NCI-H510A (cell line): ENCODE measurements around the gene JMJD1C.

Source experiments
- DNase-seq: peaks from one replicate; lab custom pipeline; 2025; lab: John Stamatoyannopoulos, UW

JMJD1C gene

DNA sequence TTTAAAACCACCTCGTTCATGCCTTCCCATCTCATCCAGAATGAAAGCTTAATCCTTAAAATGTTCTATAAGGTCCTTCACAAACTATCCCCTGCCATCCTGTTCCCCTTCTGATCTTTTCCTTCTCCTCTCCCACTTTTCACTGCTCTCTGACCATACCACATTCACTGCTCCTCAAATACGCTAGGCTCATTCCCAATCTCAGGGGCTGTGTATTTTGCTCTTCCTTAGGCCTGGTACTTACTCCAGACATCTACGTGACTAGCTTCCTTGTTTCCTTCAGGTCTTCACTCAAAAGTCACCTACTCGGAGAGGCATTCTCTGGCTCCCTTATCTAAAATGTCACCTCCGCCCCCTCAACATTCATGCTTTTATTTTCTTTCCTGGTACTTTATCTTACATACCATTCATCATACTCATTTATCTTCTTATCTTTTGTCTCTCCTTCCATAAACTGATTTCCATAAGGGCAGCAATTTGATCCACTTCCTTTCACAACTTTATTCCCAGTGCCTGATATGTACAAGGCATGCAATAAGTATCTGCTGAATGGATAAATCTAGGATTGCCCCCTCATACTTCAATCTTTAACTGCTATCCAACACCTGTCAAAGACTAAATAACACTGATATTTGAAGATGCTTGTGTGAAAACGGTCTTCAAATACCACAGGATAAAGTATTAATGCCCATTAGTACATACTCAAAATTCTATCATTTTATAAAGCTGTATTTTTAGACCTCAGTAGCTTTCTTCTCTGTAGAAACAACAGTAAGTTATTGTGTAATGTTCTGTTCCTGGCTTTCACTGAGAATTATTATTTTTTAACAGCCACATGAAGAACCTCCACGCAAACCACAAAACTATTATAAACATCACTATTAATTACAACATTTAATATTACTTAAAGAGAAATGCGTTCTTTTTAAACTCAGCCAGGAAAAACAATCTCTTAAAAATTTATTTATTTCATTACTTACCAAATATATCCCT, 27.0 kb downstream of the JMJD1C start:
- no peak for DNase-seq

DNA sequence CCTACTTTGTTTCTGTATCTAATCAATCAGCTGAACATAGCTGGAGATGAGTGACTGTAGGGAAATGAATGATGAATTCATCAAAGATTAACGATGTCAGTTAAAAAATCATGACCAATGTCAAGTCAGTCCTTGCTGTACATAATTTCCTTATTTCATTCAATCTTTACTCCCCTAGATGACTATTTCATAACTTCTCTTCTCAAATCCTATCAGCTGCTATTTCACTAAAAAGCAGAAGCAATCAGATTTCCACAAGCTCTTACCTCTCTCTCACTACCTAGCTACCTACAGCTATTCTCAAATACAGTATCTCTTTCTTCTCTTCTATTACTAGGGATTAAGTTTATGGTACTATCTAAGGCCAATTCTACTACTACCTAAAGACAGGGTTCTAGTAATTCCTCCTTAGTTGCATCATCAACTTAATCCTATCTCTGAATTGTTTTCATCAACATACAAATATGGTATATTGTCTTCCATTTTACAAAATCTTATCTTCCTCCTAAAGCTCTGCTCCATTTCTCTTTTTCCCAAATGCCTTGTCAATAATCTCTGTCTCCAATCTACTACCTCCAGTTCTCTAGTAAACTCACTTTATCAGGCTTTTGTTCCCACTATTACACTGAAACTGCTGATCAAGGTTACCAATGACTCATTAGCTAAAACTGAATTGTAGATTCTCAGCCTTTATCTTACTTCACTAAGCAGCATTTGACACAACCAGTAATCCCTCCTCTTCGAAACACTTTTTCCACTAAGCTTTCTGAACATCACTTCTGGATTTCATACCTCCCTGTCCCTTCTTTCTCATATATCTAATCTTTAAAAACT, 28.4 kb downstream of the JMJD1C start:
- DNase-seq: no peak

DNA sequence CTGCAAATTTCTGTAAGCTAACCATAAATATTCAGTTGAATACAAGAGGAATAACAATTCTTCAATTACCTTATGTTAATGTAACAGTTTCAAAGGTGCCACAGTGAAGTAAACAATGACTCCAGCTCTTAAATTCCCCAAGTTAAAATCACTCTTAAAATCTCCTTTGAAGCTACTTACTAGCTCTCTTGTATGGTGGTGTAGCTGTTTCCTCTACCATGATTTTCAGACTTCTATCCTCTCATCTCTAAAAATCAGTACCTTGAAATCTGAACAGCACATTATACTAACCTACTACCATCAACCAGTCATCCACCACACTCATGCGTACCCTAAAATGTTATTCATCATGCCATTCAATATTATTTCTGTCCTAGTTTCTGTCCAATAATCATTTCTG, 29.6 kb downstream of the JMJD1C start:
- no peak for DNase-seq

DNA sequence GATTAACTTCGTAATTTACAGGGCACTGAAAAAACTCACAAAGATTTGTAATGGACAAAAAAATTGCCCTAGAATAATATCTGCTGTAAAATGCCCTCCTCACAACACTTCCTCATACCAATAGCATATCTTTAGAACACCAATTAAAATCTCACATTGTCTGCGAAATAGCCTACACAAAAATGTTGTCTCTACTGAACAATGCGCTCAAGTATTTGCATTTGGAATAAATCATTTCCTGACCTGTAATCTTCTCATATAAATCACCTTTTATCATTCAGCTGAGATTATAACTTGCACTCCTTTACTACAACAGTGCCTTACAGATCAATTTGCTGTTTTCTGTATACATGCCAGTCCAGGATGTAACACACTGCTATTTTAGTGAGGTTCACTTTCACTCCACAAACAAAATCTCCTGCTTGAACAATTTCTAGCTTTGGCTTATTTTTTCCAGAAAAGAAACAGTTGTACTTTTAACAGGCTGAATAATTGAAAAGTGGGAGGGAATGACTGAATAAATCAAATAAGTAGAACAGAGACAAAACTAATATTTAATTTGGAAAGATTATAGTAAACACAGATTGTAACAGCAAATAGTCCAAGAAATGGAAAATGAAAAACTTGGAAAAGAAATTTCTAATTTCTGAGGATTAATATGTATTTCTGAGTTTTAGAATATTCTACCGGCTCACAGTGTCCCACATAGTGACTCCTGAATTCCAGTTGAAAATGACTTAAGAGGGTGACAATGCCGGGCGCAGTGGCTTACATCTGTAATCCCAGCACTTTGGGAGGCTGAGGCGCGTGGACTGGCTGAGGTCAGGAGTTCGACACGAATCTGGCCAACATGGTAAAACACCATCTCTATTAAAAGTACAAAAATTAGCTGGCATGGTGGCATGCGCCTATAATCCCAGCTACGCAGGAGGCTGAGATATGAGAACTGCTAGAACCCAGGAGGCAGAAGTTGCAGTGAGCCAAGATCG, 30.6 kb downstream of the JMJD1C start:
- DNase-seq: no peak

DNA sequence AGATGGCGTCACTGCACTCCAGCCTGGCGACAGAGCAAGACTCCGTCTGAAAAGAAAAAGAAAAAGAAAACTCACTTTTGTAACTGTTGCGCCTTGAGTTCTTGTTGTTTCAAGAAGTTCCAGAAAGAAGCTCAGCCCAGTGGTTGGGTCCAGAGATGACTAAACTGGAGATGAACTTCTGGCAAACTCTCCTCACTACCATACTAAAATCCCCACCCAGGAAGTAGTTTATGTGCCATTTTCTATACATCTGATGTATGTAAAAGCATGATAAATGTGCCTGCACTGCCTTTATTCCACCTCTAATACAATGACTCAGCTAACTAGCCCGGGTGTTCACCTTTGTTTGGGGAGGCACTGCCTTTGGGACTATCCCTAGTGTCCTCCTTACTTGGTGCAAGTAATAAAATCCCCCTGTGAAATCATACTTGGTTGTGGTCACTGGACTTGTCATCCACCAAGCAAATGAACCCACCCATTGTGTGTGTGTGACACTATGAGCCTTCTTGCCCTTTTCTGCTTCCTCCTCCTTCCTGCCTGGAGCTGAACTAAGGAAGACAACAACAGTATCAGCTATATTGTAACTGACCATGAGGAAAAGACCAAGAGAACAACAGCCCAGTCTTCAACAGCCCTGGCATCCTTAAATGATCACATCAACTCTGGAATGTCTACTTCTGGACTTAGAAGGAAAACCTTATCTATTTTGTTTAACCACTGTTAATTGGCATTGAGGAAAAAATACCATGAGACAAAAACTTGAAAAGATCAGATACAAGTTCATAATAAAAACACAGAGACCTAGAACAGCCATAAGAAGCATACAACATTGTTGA, 33.6 kb downstream of the JMJD1C start:
- no peak for DNase-seq

DNA sequence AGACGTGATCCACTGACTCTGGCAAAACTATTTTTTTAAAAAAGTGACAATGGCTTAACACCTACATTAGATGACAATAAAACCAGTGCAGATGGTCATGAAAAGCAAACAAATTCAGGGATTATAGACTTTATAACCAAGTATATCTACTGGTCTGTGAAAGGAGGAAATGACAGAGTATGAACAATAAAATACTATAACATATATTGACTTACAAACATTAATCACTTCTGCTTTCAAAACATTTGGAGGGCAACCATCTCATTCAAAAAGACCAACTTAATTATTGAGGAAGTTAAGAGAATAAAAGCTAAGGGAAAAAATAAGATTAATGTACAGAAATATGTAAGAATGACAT, 34.8 kb downstream of the JMJD1C start:
- DNase-seq: no peak

DNA sequence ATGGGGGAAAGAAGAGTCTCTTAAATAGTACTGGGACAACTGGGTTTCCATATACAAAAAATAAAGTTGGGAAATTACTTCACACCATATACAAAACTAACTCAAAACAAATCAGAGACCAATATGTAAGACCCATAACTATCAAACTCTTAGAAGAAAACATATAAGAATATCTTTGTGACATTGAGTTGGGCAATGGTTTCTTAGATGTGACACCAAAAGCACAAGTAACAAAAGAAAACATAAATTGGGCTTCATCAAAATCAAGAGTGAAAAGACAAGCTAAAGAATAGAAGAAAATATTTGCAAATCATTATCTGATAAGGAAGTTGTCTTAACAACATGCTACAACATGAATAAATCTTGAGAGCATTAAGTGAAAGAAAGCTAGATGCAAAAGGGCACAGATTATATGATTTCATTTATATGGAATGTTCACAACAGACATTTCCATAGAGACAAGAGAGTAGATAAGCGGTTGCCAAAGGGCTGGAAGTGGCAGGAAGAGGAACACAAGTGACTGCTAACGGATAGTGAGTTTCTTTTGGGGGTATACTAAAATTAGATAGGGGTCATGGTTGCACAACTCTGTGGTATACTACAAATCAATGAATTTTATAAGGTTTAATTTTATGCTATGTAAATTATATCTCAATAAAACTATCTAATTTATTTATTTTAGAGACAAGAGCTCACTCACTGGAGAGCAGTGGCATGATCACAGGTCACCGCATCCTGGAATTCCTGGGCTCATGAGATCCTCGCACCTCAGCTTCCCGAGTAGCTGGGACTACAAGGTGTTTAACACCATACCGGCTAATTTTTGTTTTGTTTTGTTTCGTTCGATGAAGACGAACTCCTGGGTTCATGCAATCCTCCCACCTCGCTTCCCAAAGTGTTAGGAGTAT, 35.4 kb downstream of the JMJD1C start:
- DNase-seq: no peak

DNA sequence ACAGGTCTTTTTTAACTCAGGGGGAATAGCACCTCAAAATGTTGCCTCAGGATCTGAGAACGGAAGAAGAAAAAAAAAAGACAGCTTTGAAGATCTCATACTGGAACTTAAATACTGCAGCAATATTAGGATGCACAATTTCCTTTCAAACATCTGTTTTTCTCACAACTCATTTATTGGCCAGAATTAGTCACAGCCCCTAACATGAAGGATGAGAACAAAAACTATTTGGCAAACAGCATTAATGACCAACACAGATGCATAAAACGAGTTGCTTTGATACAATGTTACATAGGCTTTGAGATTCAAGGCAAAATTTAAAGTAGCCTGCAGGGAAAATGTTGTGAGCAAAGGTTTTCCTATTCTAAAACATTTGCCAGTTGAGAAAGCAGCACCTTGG, 36.5 kb downstream of the JMJD1C start:
- DNase-seq: no peak

DNA sequence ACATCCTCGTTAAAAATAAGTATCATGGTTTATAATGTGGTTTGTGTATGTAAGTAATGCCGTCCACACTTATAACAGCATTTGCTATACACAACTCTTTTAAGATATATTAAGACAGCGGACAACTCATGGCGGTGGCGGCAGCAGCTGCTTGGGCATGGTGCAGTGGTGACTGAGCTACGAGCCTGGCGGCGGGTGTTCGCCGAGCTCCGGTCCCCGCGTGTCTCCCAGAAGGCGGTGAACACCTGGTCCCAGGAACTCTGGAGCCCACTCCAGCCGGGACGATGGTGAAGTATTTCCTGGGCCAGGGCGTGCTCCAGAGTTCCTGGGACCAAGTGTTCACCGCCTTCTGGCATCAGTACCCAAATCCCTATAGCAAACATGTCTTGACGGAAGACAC, 38.8 kb downstream of the JMJD1C start:
- DNase-seq: no peak

DNA sequence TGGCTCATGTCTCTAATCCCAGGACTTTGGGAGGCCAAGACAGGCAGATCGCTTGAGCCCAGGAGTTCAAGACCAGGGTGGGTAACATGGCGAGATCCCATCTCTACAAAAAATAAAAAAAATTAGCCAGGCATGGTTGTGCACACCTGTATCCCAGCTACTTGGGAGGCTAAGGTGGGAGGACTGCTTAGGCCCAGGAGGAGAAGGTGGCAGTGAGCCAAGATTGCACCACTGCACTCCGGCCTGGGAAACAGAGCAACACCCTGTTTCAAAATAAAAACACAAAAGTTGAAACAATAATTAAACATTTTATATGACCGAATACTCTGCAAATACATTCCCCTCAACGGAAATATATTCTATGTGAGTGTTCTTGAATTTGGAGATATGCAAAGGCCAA, 40.3 kb downstream of the JMJD1C start:
- no peak for DNase-seq

DNA sequence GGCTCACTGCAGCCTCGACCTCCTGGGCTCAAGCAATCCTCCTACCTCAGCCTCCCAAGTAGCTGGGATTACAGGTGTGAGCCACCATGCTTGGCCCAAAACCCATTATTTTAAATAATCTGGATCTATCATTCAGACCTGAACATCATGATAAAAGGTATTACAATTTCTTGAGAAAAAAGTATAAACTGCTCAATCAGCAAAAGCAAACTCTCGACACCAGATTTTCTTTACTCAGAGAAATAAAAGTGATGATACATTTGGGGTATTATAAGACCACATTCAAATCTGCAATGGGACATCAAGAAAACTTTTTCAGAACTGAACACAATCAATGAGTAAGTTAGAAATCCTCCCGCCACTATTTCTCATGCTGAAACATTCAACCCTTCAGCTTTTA, 41.2 kb downstream of the JMJD1C start:
- no peak for DNase-seq

DNA sequence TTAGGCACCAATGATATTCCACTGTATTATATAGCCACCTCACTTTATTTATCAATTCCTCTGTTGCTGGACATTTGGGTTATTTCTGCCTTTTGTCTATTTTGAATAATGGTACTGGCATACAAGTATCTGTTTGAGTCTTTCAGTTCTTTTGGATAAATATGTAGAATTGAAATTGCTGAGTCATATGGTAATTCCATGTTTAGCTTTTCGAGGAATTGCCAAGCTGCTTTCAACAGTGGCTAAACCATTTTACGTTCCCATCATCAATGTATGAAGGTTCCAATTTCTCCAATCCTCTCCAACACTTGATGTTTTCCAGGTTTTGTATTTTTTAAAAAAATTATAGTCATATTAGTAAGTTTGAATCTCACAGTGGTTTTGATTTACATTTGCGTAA, 42.3 kb downstream of the JMJD1C start:
- DNase-seq: no peak

DNA sequence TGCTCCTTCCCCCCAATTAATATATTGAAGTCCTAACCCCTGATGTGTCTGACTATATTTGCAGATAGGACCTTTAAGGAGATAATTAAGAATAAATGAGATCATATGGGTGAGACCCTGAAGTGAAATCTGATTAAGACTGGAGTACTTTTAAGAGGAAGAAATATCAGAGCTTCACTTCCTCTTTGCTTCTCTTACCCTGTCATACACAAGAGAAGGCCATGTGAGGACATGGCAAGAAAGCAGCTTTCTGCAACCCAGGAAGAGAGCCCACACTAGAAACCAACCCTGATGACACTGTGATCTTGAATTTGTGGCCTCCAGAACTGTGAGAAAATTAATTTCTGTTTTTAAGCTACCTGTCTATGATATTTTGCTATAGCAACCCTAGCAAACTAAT, 44.2 kb downstream of the JMJD1C start:
- no peak for DNase-seq

DNA sequence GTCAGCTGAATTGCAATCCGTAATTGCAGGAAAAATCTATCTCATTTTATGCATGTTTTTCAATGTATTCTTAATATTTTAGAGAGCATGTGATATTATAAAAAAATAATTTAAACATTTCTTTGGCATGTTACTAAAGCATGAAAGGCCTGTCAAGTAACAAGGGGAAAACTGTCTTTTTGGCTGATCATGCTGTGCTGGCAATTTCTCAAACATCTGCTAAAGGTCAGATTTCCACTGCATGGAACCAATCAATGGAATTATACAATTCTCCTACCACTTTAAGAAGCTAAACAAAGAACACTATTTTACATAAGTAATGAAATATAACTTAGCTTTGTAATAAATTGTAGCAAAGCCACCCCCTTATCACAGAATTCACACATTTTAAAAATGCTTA, 49.4 kb downstream of the JMJD1C start:
- DNase-seq: no peak

DNA sequence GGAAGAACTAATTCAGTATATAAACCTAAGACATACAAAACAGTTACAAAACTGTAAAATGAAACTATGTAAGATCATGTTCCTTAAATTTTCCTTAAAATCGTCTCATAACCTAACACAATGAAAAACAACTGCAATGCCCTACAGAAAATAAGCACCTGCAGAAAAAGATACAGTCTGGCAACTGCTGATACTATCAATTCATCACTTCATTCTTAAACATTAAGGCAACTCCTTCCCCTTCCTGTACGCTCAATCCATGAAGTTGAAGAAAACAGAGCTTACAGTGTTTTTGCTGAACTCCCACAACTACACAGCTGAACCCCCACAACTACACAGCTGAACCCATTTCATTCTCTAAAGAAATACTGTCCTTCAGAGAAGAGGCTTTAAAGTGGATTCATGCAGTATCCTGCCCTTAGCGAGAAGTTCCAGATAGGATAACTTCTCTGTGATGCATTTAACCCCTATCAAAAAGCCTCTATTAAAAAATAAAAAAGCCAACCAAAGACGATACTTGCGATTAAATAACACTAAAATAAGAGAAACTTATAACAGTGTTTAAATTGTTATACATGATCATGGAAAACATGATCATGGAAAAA, 50.0 kb downstream of the JMJD1C start:
- no peak for DNase-seq

DNA sequence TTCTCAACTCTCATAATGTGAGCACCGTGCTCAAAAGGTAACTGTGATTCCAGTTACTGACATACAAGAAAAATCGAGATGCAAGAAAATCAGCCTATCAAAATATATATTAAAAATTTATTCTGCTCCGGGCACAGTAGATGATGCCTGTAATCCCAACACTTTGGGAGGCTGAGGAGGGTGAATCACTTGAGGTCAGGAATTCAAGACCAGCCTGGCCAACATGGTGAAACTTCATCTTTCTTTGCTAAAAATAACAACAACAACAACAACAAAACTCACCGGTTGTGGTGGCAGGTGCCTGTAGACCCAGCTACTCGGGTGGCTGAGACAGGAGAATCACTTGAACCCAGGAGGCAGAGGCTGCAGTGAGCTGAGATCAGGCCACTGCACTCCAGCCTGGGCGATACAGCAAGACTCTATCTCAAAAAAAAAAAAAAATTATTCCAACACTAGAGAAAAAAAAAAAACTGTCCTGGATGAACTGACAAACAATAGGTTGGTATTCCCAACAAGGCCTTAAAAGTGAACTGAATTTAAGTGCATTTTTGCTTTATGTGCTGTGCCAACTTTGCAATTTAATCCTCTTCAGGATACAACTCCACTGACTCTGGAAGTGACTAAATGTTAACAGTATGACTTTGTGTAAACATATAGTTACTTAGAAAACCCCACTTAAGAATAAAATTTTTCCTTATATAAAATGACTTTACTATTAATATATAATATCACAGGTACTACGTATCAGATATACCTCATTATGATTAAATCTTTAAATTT, 51.1 kb downstream of the JMJD1C start:
- DNase-seq: no peak

DNA sequence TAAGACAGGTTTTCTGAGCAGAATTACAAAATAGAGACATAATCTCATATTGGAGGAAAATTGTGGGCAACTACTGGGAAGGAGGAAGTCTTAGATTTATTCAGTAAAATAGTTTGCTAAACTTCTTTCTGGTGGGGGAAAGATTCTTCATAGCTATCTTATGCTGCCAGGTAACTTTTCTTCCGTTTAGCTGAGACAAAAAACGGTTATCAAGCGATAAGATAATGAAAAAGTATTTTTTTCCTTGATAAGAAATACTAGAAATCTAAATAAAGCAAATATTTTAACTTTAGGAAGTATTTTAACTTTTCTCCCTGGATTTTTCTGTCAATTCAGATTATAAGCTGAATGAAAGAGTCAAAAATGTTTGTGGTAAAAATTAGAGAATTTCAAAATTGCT, 52.3 kb downstream of the JMJD1C start:
- DNase-seq: no peak

DNA sequence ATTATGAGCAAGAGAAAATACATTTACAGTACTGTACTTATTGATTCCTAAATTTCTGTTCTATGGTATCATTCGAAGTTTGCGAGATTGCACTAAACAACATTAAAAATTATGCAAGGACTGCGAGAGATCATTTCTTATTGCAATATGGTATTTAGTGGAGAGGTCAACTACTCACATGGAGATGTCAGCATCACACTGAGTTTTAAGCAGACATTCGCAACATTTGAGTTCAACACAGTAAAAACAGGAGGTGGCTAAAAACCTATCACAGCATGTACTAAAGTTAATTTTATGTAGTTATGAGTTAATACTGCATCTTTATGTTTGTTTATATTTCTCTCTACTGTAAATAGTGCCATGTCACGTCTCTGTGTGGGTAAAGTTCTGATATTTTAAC, 53.5 kb downstream of the JMJD1C start:
- no peak for DNase-seq

DNA sequence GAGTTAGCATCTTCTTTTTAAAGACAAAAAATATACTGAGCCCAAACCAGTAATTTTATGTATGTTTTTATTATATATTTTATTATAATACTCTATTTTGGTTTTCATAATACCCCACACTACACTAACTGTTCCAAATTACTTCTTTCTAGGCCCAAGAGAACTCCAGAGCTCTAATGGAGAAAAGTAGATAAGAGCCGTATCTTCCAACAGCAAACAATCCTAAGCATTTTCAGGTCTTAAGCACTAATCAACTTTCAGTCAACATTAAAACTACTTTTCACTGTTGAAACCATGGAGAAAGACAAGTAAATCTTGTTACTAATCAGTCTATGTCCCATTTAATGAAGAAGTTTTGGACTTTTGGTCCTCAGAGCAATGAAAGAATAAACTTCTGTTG, 55.1 kb downstream of the JMJD1C start:
- DNase-seq: no peak
